Adipocyte (in vitro differentiated cells): Measurements from ENCODE around the gene OCA2.
"Not testable (repeated sequence)": the region's sequence is repeated elsewhere in the genome, so short reads cannot be mapped to it uniquely, and the experiment has no call there.

Experiments
- DNase-seq: peaks from one replicate; pipeline ENCODE4 v3.0.0-alpha.2; 2015; ENCODE audit warnings: low read depth
- H3K27me3 ChIP-seq: replicated peaks from 2 replicates; pipeline ENCODE4 v1.7.0; 2013; ENCODE audit warnings: mild to moderate bottlenecking, low read length, moderate library complexity; ENCODE audit not compliant: control insufficient read depth, insufficient read depth
- H3K36me3 ChIP-seq: 2 replicates; pipeline ENCODE4 v1.7.0; 2013; ENCODE audit warnings: low read length, mild to moderate bottlenecking, moderate library complexity; ENCODE audit not compliant: control insufficient read depth, insufficient read depth, severe bottlenecking
- H3K4me1 ChIP-seq: 2 replicates; pipeline ENCODE4 v1.7.0; 2013; ENCODE audit warnings: mild to moderate bottlenecking, low read length, moderate library complexity; ENCODE audit not compliant: control insufficient read depth, insufficient read depth
- H3K4me3 ChIP-seq: 2 replicates; pipeline ENCODE4 v1.7.0; 2013; ENCODE audit warnings: mild to moderate bottlenecking, low read length, moderate library complexity
- H3K9ac ChIP-seq: 2 replicates; pipeline ENCODE4 v1.7.0; 2013; ENCODE audit warnings: mild to moderate bottlenecking, low read length, moderate library complexity
- H3K9me3 ChIP-seq: 2 replicates; pipeline ENCODE4 v1.7.0; 2013; ENCODE audit warnings: mild to moderate bottlenecking, low read length, moderate library complexity; ENCODE audit not compliant: control insufficient read depth

Gene OCA2

DNA sequence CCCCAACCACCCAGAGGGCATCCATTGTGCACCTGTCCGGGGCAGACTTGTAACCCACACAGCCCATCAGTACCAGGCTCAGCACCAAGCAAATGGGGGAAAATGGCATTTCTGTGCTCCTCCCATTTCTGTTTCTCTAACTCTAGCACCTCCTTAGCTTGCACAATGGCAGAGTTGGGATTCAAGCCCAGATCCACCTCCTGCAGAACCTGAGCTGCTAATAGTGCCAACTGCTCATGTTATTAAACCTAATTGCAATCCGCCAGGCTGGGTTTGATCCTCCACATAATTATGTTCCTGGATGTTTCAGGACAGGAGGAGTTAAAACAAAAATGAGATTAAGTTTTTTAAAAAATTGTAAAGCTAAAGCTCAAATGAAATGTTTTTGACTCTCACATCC is 235.0 kb downstream of the OCA2 start:
- H3K9me3 ChIP-seq, result no peaks in the 10 kb centered on the region
- H3K27me3 ChIP-seq, result peaks cover 2% of the 10 kb centered on the region
- H3K4me1 ChIP-seq, result no peaks in the 10 kb centered on the region
- H3K4me3 ChIP-seq, result no peak overlapping the region
- H3K9ac ChIP-seq, result no peak overlapping the region
- no peak for DNase-seq
- no peaks in the 10 kb centered on the region for H3K36me3 ChIP-seq

DNA sequence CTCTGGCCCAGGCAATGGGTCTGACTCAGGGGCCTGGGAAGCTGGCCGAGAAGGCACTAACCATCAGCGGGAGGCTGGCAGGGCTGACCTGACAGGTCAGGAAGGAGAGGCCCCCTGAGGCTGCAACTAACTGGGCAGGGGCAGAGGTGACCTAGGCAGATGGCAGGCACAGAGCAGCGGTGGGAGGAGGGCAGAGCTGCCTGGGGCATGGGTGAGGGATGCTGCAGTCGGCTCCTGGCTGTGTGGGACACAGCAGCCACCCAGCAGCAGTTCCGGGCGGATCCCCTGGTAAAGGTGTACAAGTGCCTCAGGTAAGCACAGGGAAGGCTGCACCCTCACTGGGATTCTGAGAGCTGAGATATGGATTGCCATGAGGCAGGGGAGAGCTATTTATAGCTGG is 236.1 kb downstream of the OCA2 start:
- H3K4me1 ChIP-seq, result no peaks in the 10 kb centered on the region
- DNase-seq, result no peak
- H3K4me3 ChIP-seq, result no peak overlapping the region
- no peak overlapping the region for H3K9ac ChIP-seq
- H3K9me3 ChIP-seq, result no peaks in the 10 kb centered on the region
- no peaks in the 10 kb centered on the region for H3K36me3 ChIP-seq
- H3K27me3 ChIP-seq, result peaks cover 2% of the 10 kb centered on the region

DNA sequence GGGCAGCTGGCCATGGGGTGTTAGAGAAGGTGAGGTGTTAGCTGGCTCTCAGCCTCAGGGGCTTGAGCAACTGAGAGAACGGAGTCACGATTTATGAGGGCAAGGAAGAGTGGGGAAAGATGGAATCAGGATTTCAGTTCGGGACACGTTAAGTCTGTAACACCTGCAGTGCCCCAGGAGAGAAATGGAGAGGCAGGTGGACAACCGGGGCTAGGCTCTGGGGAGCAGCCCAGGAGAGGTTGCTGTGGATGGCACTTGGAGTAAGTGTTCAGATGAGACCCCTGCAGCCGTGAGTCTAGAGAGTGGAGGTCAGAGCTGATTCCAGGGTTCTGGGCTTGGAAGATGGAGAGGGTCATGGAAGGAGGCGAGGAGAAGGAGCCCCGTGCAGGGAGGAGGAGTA is 237.9 kb downstream of the OCA2 start:
- peaks cover 5% of the 10 kb centered on the region for H3K9me3 ChIP-seq
- no peaks in the 10 kb centered on the region for H3K36me3 ChIP-seq
- H3K27me3 ChIP-seq, result peaks cover 1% of the 10 kb centered on the region
- no peak overlapping the region for H3K9ac ChIP-seq
- no peak overlapping the region for H3K4me3 ChIP-seq
- H3K4me1 ChIP-seq, result no peaks in the 10 kb centered on the region
- no peak for DNase-seq

DNA sequence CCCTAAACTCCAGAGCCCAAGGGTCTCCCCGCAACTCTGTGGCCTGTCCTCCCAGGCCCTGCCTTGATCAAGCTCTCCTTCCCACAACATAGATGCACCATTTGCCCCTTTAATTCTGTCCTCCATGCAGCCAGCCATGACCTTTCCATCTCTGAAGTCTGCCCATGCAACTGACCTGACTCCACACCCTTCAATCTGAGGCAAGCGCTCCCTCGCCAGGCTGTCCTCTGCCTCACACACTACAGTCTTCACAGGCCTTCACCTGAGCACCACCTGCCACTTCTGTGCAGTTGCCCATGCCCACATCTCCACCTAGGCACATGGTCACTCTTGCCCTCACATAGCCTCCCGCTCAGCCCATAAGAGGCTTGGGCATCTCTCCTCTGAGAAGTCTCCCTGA is 244.0 kb downstream of the OCA2 start:
- Histone ChIP-seq H3K4me1 (no peaks in the 10 kb centered on the region), H3K36me3 (no peaks in the 10 kb centered on the region), H3K9me3 (peaks cover 5% of the 10 kb centered on the region), H3K9ac (no peak overlapping the region), H3K27me3 (no peaks in the 10 kb centered on the region), H3K4me3 (no peak overlapping the region)
- no peak for DNase-seq

DNA sequence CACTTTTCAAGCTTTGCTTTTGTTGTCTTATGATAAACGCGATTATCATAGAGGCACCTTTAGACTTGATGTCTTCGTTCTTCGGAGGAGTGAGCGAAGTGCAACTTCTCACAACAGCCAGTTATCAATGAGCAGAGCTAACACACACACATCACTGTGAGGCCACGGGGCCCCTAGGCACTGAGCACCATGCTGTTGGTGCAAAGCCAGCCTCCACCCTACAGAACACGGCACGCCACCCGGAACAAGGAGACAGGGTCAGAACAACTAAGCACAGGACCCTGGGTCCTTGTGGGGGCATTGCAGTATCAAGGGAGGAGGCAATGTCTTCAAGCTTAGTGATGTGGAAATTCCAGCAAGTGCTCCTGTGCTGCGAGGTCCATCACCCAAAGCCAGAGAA is 244.5 kb downstream of the OCA2 start:
- Histone ChIP-seq H3K9ac (no peak overlapping the region), H3K4me3 (no peak overlapping the region), H3K9me3 (peaks cover 5% of the 10 kb centered on the region), H3K4me1 (no peaks in the 10 kb centered on the region), H3K27me3 (no peaks in the 10 kb centered on the region), H3K36me3 (no peaks in the 10 kb centered on the region)
- DNase-seq, result no peak

DNA sequence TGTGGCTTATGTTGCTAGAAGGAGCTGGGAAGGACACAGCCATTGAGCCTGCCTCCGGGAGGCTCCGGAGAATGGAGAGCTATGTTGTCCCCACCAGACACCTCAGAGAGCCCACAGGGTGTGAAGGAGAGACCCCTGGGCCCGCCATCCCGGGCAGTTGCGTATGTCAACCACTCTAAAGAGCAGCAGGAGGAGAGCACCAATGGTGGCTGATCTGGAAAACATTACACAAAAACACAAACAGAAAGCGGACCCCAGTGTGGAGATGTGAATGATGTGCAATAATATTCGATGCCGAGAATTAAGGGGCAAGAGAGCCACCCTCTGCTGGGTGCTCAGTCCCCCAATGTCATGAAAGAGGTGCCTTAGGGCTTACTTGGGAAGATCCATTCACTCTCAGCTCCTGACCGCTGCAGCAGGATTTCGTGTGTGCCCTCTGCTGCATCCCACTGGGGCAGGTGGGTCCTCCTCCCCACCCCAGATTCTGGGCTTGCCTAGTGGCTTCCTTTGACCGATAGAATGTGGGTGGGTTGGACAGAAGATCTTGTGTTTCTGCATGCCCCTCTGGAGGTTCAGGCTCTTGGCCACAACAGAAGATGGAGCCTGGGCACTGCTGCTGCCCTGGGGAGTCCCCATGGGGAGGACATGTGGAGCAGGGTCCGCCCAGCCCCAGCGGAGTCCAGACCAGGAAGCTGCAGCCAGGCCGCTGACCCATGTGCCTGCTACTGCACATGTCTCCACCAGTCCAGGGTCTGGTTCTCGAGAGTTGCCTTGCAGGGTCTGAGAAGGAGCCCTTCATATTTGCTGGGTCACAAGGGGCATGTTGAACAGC is 245.3 kb downstream of the OCA2 start:
- H3K4me1 ChIP-seq, result no peaks in the 10 kb centered on the region
- DNase-seq, result no peak
- no peak overlapping the region for H3K4me3 ChIP-seq
- H3K9me3 ChIP-seq, result peaks cover 5% of the 10 kb centered on the region
- no peaks in the 10 kb centered on the region for H3K27me3 ChIP-seq
- H3K36me3 ChIP-seq, result no peaks in the 10 kb centered on the region
- H3K9ac ChIP-seq, result no peak overlapping the region

DNA sequence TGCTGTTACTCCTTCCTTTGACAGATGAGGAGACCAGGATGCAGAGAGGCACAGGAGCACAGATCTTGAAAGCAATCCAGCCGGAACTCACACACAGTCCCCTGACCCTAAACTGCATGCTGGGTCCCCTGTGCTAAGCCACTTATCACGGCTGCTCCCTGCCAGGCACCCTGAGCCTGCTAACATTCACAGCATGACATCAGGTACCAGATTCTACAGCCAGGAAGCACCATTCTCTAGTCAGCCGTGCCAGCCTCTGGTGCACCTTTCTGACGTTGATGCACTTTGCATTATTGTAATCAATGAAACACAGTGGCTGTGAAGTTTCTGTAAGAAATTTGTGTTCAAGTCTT is 247.3 kb downstream of the OCA2 start:
- H3K4me1 ChIP-seq, result no peaks in the 10 kb centered on the region
- H3K4me3 ChIP-seq, result no peak overlapping the region
- no peaks in the 10 kb centered on the region for H3K27me3 ChIP-seq
- DNase-seq, result no peak
- H3K9me3 ChIP-seq, result no peaks in the 10 kb centered on the region
- H3K9ac ChIP-seq, result no peak overlapping the region
- H3K36me3 ChIP-seq, result no peaks in the 10 kb centered on the region

DNA sequence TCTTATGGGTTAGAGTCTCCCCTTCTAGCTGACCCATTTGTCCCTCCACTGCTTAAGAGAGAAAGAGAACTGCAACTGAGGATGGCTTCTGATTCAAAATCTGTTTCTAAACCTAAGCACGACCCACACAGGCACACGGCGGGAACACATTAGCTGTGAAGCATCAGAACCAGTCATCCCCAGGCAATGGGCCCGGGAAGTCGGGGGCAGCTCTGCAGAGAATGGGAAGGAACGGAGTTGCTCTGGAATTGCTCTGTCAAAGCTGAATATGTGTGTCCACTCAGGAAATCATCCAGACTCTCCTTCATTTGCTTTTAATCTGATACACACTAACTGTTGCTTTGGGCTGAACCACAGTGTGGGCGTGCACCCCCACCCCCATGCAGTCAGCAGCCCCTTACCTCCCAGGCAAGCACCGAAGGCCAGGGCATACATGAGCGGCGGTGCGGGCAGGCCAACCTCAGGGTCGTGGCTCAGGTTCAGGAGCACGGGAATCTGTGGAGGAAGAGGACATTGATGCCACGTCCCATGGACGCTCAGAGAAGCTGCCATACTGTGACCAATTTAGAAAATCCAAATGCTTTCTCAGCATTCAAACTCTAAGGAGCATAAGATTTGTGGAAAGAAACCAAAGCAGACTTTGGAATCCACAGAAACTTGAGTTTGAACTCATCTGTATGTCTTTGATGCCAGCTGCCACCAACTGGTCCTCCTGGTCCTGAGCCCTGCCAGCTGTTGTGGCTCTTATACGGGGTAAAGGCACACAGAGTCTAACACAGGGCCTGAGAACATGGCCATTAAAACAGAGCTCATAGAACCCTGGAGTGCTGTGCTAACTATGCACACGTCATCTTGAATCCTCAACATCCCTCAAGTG is 247.9 kb downstream of the OCA2 start:
- no peak for DNase-seq
- no peaks in the 10 kb centered on the region for H3K36me3 ChIP-seq

DNA sequence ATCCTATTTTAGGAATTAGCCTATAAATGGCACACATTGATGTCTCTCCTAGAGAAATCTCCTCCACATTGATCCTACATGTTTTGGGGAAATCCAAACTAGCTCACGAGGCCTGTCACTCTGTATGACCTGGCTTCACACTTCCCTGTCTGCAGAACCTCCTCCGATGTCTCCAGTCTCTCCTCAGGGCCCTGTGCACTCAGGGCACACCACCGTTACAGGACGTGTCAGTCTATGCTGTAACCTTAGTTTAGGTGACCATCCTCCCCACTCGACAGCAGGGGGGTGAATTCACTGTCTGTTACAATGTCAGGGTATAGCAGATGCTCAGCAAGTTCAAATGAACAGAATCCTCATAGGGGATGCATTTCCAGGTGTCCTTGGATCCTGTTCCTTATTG is 249.1 kb downstream of the OCA2 start:
- DNase-seq, result no peak
- H3K9me3 ChIP-seq, result no peaks in the 10 kb centered on the region
- no peak overlapping the region for H3K9ac ChIP-seq

More for the DNA sequence above, 247.9 kb downstream of the OCA2 start:
- Histone ChIP-seq H3K9me3 (no peaks in the 10 kb centered on the region), H3K9ac (no peak overlapping the region), H3K27me3 (no peaks in the 10 kb centered on the region), H3K4me1 (no peaks in the 10 kb centered on the region), H3K4me3 (no peak overlapping the region)

DNA sequence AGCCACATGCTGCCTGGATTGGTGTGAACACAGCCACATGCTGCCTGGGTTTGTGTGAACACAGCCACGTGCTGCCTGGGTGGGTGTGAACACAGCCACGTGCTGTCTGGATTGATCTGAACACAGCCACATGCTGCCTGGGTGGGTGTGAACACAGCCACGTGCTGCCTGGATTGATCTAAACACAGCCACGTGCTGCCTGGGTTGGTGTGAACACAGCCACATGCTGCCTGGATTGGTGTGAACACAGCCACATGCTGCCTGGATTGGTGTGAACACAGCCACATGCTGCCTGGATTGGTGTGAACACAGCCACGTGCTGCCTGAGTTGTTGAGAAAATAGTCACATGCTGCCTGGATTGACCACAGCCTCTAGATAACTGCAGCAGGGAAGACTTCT is 250.2 kb downstream of the OCA2 start:
- not testable (repeated sequence) for H3K4me1 ChIP-seq, DNase-seq, H3K27me3 ChIP-seq, H3K4me3 ChIP-seq, H3K9me3 ChIP-seq, H3K36me3 ChIP-seq, H3K9ac ChIP-seq

More for the DNA sequence above, 249.1 kb downstream of the OCA2 start:
- H3K27me3 ChIP-seq, result no peaks in the 10 kb centered on the region
- no peaks in the 10 kb centered on the region for H3K36me3 ChIP-seq
- H3K4me1 ChIP-seq, result no peaks in the 10 kb centered on the region
- no peak overlapping the region for H3K4me3 ChIP-seq

DNA sequence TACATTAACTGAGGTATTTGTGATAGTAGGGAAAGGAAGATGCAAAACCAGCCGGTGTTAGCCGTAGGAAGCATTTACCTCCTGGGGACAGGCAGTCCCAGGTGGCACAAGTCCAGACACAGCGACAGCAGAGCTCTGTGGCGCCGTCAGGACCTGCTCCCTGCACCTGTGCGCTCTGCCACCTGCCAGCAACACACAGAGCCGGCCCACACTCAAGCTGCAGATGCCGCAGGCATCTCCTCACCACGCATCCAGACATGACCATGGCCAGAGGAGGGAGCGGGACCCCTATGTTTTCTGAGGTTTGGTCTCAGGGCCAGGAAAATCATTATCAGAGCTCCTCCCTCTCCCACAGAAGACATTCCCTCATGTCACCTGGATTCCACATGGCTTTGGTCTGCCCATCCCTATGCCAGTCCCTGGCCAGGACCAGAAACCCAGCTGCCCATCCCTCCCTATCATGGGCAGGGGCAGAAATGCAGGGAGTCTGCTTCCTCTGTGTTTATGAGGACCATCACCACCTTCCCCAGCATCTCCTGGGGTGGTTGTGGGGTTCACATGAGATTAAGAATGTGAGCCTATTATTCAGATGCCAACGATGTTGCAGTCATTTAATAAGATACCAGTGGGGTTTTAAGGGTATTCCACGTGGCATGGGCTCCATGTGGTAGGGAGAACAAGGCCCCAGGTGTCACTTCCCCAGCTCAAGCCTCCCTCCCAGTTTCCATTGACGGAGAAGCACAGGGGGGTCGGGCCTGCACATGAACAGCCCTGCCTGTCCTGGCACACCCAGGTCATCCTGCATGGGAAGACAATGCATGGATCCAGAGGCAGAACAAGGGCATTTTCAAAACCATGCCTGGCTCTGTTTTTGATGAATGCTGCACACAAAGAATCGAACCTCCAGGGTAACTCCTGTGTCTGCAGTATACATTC is 251.1 kb downstream of the OCA2 start:
- Histone ChIP-seq H3K4me3 (no peak overlapping the region), H3K36me3 (no peaks in the 10 kb centered on the region), H3K27me3 (no peaks in the 10 kb centered on the region), H3K4me1 (no peaks in the 10 kb centered on the region), H3K9me3 (no peaks in the 10 kb centered on the region), H3K9ac (no peak overlapping the region)
- DNase-seq, result no peak
